ENCODE measurements around the gene PSMB3. TPM values are rescaled to one million over a fixed set of nuclear protein-coding genes. Genes with fewer than 3 reads are reported as not detected.

The PSMB3 gene
- polyA plus RNA-seq (2011; rRNA removed): 417 and 467 TPM in 2 replicates
- 1,169 and 1,263 TPM in 2 replicates for polyA plus RNA-seq (2012; cell fraction: cytosol; rRNA removed)
- 923 and 1,034 TPM in 2 replicates for polyA plus RNA-seq (2012; cell fraction: nucleus; rRNA removed)
- 463 to 466 TPM (median 465 TPM) in 3 replicates for polyA plus RNA-seq (2017; fragmentation: RNase III; extraction: RNeasy Plus Mini Kit Qiagen cat#74134 plus additional on column Dnase treatment)
- 409 and 535 TPM in 2 replicates for polyA minus RNA-seq (2011; rRNA and poly(A)+ RNA removed)

DNA sequence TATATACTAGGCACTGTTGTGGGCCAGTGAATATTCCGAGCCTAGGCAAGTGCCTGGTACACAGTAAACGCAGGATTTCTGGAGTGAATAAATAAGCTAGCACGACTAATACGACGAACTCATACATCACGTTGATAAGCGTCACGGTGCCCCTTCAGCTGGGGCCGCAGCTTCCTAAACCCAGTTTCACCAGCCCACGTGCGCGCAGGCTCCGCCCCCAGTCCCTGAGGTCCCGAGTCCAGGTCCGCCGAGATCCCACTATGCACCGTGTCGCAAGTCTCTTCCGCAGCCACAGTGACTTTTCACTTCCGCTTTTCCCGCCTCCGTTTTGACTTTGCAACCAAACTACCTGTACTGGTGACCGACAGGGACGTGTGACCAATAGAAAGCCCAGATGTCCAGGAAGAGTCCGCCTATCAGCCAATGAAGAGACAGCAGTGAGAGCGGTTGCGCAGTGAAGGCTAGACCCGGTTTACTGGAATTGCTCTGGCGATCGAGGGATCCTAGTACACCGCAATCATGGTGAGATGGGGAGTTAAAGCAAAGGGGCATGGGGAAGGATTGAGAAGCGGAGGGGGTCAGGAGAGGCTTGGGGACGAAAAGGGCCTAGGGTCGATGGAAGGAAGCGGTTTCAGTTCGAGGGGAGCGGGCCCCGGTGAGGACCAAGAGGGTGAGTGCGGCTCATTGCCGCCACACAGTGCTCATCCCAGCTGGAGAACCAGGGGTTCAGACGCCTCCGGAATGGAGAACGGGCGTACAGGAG, at the start of gene PSMB3:
PSMB3 (plus strand) TSS at position 434 of the 763 bp plus-strand sequence; CDS start at position 520, 86 bp downstream.
- Histone ChIP-seq H3K27ac (peak within 1 kb of the TSS; percentile 90 to 98), H3K9me3 (no peaks in the 10 kb centered on the region), H3K4me1 (peaks cover 22% of the 10 kb centered on the region), H3K4me3 (peak within 1 kb of the TSS; percentile 96), H3K4me2 (peak within 1 kb of the TSS; percentile 90)
- ATAC-seq: peak; percentile 70 to 85
- peak; percentile 100 for DNase-seq (ENCODE audit: low read depth in 1 of 2, low spot score in 1 of 2)
- FAIRE-seq: no peak
- CTCF ChIA-PET: interaction anchor here (0.7 to 2.4 kb wide), 9 partner anchors 9 to 309 kb away, joined by 3 to 33 read pairs (median 4); no protein-coding TSS in a partner anchor
- POLR2A ChIA-PET: interaction anchor here (0.7 to 1.5 kb wide), 15 partner anchors 10 to 401 kb away, joined by 3 to 10 read pairs (median 4); partner anchors contain the start of genes CWC25, FBXO47, LASP1 and MLLT6
- 2% methylated on average over 42 of the region's 44 CpGs for WGBS (ENCODE audit: missing lambda C conversion rate)
- TF ChIP-seq SMC3 (IDR thresholded peaks at IDR 0.05) (no peak), TP53 (CRISPR knock-in tag; IDR thresholded peaks at IDR 0.05) (0 out of 2 replicates have a peak, but pooled peaks have one; percentile 50), ZSCAN20 (CRISPR knock-in tag; IDR thresholded peaks at IDR 0.05) (no peak), POLR2AphosphoS2 (conservative IDR thresholded peaks at IDR 0.05; ENCODE audit: low read length) (no peak), CHD4 (IDR thresholded peaks at IDR 0.05; ENCODE audit: borderline replicate concordance) (no peak; the same call in 1 of the 2 replicates), NFE2L2 (conservative IDR thresholded peaks at IDR 0.05; ENCODE audit: low read length) (no peak), PHF8 (IDR thresholded peaks at IDR 0.05; ENCODE audit: borderline replicate concordance, low read depth) (no peak), JUN (IDR thresholded peaks at IDR 0.05) (peak; percentile 53 to 86; a peak in 3 of 5 replicates), E2F6 (IDR thresholded peaks at IDR 0.05; ENCODE audit: borderline replicate concordance, low read depth) (peak; percentile 65; the same call in 1 of the 2 replicates), RFX5 (IDR thresholded peaks at IDR 0.05) (no peak), HOXB13 (CRISPR knock-in tag; IDR thresholded peaks at IDR 0.05; ENCODE audit: low read depth) (no peak), RNF2 (IDR thresholded peaks at IDR 0.05; ENCODE audit: borderline replicate concordance, low read depth) (no peak), ZNF302 (CRISPR knock-in tag; IDR thresholded peaks at IDR 0.05) (no peak), CBX8 (IDR thresholded peaks at IDR 0.05) (no peak), MAZ (IDR thresholded peaks at IDR 0.05; ENCODE audit: borderline replicate concordance, low read depth, low read length) (no peak), NR3C1 (IDR thresholded peaks at IDR 0.05) (no peak), HDAC2 (IDR thresholded peaks at IDR 0.05) (no peak), EHMT2 (IDR thresholded peaks at IDR 0.05; ENCODE audit: low read depth) (no peak), BHLHE40 (IDR thresholded peaks at IDR 0.05; ENCODE audit: low read depth, low read length) (peak; percentile 40; the same call in 1 of the 2 replicates), BCL3 (IDR thresholded peaks at IDR 0.05) (peak; percentile 44; the same call in 2 of the 3 replicates), HEYL (CRISPR knock-in tag; IDR thresholded peaks at IDR 0.05) (no peak)
- TF ChIP-seq, protein P1, sequence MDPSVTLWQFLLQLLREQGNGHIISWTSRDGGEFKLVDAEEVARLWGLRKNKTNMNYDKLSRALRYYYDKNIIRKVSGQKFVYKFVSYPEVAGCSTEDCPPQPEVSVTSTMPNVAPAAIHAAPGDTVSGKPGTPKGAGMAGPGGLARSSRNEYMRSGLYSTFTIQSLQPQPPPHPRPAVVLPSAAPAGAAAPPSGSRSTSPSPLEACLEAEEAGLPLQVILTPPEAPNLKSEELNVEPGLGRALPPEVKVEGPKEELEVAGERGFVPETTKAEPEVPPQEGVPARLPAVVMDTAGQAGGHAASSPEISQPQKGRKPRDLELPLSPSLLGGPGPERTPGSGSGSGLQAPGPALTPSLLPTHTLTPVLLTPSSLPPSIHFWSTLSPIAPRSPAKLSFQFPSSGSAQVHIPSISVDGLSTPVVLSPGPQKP (IDR thresholded peaks at IDR 0.05; ENCODE audit: low read depth, low read length): no peak
- TF ChIP-seq, protein P2, sequence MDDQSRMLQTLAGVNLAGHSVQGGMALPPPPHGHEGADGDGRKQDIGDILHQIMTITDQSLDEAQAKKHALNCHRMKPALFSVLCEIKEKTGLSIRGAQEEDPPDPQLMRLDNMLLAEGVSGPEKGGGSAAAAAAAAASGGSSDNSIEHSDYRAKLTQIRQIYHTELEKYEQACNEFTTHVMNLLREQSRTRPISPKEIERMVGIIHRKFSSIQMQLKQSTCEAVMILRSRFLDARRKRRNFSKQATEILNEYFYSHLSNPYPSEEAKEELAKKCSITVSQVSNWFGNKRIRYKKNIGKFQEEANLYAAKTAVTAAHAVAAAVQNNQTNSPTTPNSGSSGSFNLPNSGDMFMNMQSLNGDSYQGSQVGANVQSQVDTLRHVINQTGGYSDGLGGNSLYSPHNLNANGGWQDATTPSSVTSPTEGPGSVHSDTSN (IDR thresholded peaks at IDR 0.05): peak; percentile 99
- TF ChIP-seq, protein P3, sequence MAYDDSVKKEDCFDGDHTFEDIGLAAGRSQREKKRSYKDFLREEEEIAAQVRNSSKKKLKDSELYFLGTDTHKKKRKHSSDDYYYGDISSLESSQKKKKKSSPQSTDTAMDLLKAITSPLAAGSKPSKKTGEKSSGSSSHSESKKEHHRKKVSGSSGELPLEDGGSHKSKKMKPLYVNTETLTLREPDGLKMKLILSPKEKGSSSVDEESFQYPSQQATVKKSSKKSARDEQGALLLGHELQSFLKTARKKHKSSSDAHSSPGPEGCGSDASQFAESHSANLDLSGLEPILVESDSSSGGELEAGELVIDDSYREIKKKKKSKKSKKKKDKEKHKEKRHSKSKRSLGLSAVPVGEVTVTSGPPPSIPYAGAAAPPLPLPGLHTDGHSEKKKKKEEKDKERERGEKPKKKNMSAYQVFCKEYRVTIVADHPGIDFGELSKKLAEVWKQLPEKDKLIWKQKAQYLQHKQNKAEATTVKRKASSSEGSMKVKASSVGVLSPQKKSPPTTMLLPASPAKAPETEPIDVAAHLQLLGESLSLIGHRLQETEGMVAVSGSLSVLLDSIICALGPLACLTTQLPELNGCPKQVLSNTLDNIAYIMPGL (CRISPR knock-in tag; IDR thresholded peaks at IDR 0.05; ENCODE audit: borderline replicate concordance): peak; percentile 74; the same call in 1 of the 2 replicates
- TF ChIP-seq, protein P4, sequence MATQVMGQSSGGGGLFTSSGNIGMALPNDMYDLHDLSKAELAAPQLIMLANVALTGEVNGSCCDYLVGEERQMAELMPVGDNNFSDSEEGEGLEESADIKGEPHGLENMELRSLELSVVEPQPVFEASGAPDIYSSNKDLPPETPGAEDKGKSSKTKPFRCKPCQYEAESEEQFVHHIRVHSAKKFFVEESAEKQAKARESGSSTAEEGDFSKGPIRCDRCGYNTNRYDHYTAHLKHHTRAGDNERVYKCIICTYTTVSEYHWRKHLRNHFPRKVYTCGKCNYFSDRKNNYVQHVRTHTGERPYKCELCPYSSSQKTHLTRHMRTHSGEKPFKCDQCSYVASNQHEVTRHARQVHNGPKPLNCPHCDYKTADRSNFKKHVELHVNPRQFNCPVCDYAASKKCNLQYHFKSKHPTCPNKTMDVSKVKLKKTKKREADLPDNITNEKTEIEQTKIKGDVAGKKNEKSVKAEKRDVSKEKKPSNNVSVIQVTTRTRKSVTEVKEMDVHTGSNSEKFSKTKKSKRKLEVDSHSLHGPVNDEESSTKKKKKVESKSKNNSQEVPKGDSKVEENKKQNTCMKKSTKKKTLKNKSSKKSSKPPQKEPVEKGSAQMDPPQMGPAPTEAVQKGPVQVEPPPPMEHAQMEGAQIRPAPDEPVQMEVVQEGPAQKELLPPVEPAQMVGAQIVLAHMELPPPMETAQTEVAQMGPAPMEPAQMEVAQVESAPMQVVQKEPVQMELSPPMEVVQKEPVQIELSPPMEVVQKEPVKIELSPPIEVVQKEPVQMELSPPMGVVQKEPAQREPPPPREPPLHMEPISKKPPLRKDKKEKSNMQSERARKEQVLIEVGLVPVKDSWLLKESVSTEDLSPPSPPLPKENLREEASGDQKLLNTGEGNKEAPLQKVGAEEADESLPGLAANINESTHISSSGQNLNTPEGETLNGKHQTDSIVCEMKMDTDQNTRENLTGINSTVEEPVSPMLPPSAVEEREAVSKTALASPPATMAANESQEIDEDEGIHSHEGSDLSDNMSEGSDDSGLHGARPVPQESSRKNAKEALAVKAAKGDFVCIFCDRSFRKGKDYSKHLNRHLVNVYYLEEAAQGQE (IDR thresholded peaks at IDR 0.05): no peak; the same call in 1 of the 2 replicates
- TF ChIP-seq, protein P5, sequence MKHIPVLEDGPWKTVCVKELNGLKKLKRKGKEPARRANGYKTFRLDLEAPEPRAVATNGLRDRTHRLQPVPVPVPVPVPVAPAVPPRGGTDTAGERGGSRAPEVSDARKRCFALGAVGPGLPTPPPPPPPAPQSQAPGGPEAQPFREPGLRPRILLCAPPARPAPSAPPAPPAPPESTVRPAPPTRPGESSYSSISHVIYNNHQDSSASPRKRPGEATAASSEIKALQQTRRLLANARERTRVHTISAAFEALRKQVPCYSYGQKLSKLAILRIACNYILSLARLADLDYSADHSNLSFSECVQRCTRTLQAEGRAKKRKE (CRISPR knock-in tag; IDR thresholded peaks at IDR 0.05; ENCODE audit: low read depth): no peak
- TF ChIP-seq, protein P6, sequence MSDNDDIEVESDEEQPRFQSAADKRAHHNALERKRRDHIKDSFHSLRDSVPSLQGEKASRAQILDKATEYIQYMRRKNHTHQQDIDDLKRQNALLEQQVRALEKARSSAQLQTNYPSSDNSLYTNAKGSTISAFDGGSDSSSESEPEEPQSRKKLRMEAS (IDR thresholded peaks at IDR 0.05): peak; percentile 100

Measured in A549 (cell line).